SK-N-SH treated with all-trans-retinoic acid at 6 μM for 48 hours (cell line): ENCODE data around the gene WEE2.

Experiments used
- ARNTL ChIP-seq: fragments of 450-650 bp; formaldehyde crosslinking; IDR thresholded peaks from 2 replicates; pipeline ENCODE4 v1.5.0; 2020; ENCODE audit warnings: low read depth, mild to moderate bottlenecking, moderate library complexity, borderline replicate concordance
- ESRRG ChIP-seq: fragments of 250-450 bp; sonication (Bioruptor Pico); IDR thresholded peaks from 2 replicates; pipeline ENCODE4 v1.6.1; 2021; ENCODE audit warnings: mild to moderate bottlenecking
- GLIS3 ChIP-seq: fragments of 250-450 bp; sonication (Bioruptor Pico); IDR thresholded peaks from 2 replicates; pipeline ENCODE4 v1.5.0; 2020; ENCODE audit warnings: mild to moderate bottlenecking, moderate library complexity
- OSR1 ChIP-seq: fragments of 250-450 bp; sonication (Bioruptor Pico); IDR thresholded peaks from 2 replicates; pipeline ENCODE4 v1.8.0; 2022; ENCODE audit warnings: moderate library complexity, mild to moderate bottlenecking, inconsistent platforms
- PATZ1 ChIP-seq: fragments of 250-450 bp; sonication (Bioruptor Pico); IDR thresholded peaks from 2 replicates; pipeline ENCODE4 v1.8.0; 2020; ENCODE audit warnings: mild to moderate bottlenecking, moderate library complexity, borderline replicate concordance
- POU6F1 ChIP-seq: fragments of 250-450 bp; sonication (Bioruptor Pico); IDR thresholded peaks from 2 replicates; pipeline ENCODE4 v1.8.0; 2021; ENCODE audit warnings: low read depth, mild to moderate bottlenecking, moderate library complexity, borderline replicate concordance
- RARB ChIP-seq: fragments of 250-450 bp; sonication (Bioruptor Pico); IDR thresholded peaks from 2 replicates; pipeline ENCODE4 v1.8.0; 2021; ENCODE audit warnings: mild to moderate bottlenecking, moderate library complexity
- SNAI2 ChIP-seq: fragments of 250-450 bp; sonication (Bioruptor Pico); IDR thresholded peaks from 2 replicates; pipeline ENCODE4 v1.5.0; 2020; ENCODE audit warnings: mild to moderate bottlenecking, moderate library complexity
- TSHZ2 ChIP-seq: fragments of 250-450 bp; sonication (Bioruptor Pico); IDR thresholded peaks from 2 replicates; pipeline ENCODE4 v1.5.0; 2020; ENCODE audit warnings: mild to moderate bottlenecking, moderate library complexity
- ZC3H10 ChIP-seq: fragments of 250-450 bp; sonication (Bioruptor Pico); IDR thresholded peaks from 2 replicates; pipeline ENCODE4 v1.5.1; 2021; ENCODE audit warnings: mild to moderate bottlenecking, moderate library complexity
- ZFP3 ChIP-seq: fragments of 250-450 bp; sonication (Bioruptor Pico); IDR thresholded peaks from 2 replicates; pipeline ENCODE4 v1.5.0; 2020; ENCODE audit warnings: mild to moderate bottlenecking, moderate library complexity
- ZFP30 ChIP-seq: fragments of 450-650 bp; formaldehyde crosslinking; IDR thresholded peaks from 2 replicates; pipeline ENCODE4 v1.5.0; 2022; ENCODE audit warnings: mild to moderate bottlenecking, moderate library complexity

GRCh38 chr7:141696348-141696747, 11.8 kb upstream of the WEE2 start:
- TF ChIP-seq ZFP30 (CRISPR knock-in tag) (no peak), ZFP3 (CRISPR knock-in tag) (no peak), OSR1 (CRISPR knock-in tag) (no peak), ARNTL (CRISPR knock-in tag) (no peak), GLIS3 (CRISPR knock-in tag) (no peak), PATZ1 (CRISPR knock-in tag) (no peak), RARB (CRISPR knock-in tag) (no peak), TSHZ2 (no peak), ZC3H10 (CRISPR knock-in tag) (no peak), SNAI2 (CRISPR knock-in tag) (no peak), POU6F1 (CRISPR knock-in tag) (no peak), ESRRG (CRISPR knock-in tag) (no peak)
